NCI-H524 (cell line): ENCODE data around the gene FAM89B.
"Not testable (repeated sequence)": the region's sequence is repeated elsewhere in the genome, so short reads cannot be mapped to it uniquely, and the experiment has no call there.

ENCODE experiments used
- DNase-seq, 2 experiments: peaks; one replicate each; lab custom pipeline; 2025; lab: John Stamatoyannopoulos, UW

Gene FAM89B

DNA sequence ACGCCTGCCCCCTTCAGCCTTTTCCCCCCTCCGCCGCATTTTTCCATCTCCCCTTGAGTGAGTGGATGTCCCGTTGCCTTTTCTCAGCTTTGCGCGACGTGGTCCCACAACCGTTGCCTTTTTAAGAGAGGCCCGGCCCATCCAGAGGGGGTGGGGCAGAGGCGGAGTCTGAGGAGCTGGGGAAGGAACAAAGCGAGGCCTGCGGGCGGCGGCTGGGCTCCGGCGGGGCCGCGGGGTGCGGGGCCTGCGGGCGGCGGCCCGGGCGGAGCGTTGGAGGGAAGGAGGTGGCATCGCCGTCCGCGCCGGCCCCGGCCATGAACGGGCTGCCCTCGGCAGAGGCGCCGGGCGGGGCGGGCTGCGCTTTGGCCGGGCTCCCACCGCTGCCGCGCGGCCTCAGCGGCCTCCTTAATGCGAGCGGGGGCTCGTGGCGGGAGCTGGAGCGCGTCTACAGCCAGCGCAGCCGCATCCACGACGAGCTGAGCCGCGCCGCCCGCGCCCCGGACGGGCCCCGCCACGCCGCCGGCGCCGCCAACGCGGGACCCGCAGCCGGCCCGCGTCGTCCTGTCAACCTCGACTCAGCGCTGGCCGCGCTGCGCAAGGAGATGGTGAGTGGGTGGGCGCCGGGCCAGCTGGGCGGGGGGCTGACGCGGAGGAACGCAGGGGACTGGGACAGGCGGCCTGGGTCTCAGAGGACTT, at the start of gene FAM89B:
FAM89B (plus strand) TSS at position 183 of the 696 bp plus-strand sequence; CDS start at position 315, 132 bp downstream.
- DNase-seq: no peak

DNA sequence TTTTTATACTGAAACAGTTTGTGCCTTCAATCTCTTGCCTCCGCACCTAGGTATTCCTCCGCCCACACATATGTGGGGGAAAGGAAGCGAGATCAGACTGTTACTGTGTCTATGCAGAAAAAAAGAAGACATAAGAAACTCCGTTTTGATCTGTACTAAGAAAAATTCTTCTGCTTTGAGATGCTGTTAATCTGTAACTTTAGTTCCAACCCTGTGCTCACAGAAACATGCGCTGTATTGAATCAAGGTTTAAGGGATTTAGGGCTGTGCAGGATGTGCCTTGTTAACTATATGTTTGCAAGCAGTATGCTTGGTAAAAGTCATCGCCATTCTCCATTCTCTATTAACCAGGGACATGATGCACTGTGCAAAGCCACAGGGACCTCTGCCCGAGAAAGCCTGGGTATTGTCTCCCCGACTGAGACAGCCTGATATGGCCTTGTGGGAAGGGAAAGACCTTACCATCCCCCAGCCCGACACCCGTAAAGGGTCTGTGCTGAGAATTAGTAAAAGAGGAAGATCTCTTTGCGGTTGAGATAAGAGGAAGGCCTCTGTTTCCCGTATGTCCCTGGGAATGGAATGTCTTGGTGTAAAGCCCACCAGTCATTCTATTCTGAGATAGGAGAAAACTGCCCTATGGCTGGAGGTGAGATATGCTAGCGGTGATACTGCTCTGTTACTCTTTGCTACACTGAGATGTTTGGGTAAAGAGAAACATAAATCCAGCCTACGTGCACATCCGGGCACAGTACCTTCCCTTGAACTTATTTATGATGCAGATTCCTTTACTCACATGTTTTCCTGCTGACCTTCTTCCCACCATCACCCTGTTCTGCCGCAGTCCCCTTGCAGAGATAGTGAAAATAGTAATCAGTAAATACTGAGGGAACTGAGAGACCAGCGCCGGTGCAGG, 49.4 kb upstream of the FAM89B start:
- not testable (repeated sequence) for DNase-seq

DNA sequence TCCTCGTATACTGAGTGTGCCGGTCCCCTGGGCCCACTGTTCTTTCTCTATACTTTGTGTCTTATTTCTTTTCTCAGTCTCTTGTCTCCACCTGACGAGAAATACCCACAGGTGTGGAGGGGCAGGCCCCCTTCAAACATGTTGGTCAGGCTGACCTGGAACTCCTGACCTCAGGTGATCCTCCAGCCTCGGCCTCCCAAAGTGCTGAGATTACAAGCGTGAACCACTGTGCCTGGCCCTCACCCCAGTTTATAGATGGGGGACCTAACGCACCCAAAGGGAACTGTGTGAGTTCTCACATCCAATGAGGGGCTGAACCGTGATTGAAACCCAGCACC, 48.7 kb upstream of the FAM89B start:
- DNase-seq: not testable (repeated sequence)

DNA sequence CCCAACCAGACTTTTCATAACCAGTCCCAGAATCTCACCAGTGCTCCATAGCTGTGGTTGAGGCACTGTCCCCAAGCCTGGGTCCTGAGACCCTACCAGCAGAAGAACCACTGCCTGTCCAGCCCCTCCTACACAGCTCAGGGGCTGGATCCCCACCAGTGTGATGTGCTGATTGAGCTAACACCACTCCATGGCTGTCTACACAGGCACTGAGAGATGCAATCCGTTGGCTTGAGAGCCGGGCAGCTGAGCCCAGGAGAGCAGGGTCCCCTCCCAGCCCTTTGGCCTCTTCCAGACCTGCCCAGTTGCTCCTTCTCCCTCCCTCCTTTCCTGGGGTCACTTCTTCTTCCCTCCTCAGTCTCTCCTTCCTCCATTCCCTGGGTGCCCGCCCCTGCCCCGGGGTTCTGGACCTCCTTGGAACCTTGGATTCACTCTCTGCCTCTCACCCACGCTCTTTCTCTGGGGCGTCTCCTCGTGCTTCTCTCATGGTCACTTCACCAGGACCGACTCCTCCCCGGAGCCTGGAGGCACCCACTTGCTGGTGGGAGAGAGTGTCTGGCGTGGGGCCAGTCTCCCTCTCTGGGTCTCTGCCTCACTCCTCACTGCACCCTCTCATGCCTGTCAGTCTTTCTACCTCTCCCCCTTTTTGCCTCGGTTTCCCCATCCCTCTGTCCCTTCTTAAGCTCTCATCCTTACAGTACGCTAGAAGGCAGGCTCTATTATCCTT, 48.2 kb upstream of the FAM89B start:
- DNase-seq: no peak

DNA sequence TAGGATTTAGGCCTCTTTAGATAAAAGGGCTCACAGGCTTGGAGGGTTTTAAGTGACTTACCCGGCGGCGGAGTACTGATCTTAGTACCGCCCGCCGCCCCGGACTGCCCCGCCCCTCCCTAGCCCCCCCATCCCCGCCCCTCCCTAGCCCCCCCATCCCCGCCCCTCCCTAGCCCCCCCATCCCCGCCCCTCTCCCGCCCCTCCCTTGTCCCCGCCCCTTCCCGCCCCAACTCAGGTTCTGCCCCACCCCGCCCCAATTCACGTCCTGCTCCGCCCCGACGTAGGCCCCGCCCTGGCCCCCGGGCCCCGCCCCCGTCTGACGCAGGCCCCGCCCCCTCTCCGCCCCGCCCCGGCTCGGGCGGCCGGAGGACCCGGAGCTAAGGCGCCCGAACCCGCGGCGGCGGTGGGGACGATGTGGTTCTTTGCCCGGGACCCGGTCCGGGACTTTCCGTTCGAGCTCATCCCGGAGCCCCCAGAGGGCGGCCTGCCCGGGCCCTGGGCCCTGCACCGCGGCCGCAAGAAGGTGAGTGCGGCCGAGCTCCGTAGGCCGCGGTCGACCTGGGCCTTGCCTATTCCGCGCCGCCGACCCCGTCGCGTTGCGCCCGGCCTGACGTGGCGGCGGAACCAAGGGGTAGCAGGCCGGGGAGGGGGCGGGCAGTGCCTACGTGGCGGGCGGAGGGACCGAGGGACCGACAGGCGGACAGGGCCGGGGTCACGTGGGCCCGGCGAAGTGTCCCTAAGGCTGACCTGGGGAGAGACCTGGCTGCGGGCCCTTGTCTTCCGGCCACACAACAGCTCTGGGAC, 47.4 kb upstream of the FAM89B start, which contains the start of gene SCYL1:
SCYL1 (plus strand) TSS at position 343 of the 805 bp plus-strand sequence; CDS start at position 414, 71 bp downstream.
- peak in 1 of 2 experiments; percentile 74 for DNase-seq

DNA sequence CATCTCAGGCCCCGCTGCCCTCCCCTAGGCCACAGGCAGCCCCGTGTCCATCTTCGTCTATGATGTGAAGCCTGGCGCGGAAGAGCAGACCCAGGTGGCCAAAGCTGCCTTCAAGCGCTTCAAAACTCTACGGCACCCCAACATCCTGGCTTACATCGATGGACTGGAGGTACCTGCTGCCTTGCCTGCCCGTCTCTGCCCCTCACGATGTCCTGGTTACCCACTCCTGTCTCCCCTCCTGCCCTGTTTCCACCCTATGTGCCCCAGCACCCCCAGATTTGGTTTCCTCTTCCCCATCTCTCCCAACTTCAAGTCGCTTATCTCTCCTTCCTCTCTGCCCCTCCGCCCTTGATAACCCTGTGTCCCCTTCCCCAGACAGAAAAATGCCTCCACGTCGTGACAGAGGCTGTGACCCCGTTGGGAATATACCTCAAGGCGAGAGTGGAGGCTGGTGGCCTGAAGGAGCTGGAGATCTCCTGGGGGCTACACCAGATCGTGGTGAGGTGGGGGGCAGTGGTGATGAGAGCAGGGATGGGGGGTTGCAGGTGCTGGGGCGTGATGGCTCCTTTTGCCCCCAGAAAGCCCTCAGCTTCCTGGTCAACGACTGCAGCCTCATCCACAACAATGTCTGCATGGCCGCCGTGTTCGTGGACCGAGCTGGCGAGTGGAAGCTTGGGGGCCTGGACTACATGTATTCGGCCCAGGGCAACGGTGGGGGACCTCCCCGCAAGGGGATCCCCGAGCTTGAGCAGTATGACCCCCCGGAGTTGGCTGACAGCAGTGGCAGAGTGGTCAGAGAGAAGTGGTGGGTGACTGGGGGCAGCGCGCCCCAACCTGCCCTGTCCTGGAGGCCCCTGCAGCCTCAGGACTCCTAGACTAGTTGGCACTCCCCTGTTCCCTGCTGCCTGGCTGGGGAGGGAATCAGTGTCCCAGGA, 46.5 kb upstream of the FAM89B start:
- DNase-seq: no peak

DNA sequence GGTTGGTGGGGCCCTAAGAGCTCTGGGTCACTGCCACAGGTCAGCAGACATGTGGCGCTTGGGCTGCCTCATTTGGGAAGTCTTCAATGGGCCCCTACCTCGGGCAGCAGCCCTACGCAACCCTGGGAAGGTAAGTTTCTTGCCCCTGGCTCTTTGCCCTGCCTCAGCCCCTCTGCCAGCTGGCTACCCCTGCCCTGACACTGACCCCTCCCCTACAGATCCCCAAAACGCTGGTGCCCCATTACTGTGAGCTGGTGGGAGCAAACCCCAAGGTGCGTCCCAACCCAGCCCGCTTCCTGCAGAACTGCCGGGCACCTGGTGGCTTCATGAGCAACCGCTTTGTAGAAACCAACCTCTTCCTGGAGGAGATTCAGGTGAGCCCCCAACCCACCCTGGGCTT, 45.6 kb upstream of the FAM89B start:
- no peak for DNase-seq

DNA sequence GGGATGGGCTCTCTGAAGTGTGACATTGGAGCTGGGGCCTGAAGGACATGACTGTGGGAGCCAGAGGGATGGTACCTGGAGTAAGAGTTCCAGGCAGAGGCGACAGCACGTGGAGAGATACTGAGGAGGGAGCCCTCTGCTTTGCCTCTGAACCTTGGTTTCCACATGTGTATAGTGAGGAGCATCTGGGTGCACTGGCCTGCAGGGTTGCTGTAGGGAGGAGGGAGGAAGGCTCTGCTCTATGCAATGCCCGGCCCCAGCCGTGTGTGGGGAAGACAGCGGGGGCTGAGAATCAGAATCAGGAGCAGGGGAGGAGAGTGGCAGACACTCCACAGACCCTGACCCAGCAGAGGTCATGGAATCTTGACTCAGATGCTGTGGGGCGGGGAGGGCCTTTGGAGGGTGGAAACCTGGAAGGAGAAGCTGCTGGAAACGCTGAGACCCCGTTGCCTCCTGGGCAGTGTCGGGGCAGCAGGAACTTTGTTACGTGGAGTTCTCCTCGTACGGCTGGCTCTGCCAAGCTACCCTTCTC, 43.5 kb upstream of the FAM89B start:
- no peak for DNase-seq

DNA sequence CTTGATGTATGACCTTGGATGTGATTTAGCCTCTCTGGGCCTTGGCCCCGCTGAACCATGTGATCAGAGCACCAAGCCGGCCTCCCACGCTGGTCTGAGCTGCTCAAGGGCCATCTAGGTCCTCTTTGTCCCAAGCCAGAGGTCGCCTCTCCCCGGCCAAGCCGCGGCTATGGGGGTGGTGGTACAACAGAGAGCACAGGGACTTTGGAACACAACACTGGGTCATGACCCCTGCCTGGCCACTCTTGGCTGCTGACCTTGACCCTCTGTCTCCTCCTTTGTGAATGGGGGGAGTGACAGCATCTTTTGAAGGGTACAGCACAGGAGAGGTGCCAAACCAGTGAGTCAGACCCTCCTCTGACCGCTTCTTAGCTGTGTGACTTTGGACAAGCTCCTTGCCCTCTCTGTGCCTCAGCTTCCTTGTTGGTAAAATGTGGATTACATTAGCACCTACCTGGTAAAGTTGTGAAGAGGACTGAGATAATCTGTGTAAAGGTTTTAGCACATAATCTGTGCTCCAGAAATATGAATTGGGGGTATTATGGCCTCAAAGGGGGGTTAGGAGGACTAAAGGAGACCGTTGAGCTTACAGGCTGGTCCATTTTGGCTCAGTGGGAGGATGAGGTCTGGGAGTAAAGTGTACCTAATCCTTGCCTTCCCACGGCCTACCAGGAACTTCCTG, 42.7 kb upstream of the FAM89B start:
- DNase-seq: no peak

DNA sequence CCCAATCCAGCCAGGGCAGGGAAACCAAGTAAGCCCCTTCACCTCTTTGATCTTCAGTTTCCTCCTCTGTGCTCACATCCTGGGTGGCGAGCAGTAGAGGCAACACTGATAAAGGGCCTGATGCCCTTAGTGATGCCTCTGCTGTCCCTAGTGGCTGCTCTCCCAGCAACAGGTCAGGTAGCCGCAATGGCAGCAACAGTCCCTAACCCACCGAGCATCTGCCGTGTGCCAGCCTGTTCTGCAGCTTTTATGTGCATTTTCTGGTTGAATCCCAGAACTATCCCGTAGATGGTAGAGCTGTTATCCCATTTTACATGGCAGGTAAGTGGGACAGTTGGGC, 42.2 kb upstream of the FAM89B start:
- no peak for DNase-seq

DNA sequence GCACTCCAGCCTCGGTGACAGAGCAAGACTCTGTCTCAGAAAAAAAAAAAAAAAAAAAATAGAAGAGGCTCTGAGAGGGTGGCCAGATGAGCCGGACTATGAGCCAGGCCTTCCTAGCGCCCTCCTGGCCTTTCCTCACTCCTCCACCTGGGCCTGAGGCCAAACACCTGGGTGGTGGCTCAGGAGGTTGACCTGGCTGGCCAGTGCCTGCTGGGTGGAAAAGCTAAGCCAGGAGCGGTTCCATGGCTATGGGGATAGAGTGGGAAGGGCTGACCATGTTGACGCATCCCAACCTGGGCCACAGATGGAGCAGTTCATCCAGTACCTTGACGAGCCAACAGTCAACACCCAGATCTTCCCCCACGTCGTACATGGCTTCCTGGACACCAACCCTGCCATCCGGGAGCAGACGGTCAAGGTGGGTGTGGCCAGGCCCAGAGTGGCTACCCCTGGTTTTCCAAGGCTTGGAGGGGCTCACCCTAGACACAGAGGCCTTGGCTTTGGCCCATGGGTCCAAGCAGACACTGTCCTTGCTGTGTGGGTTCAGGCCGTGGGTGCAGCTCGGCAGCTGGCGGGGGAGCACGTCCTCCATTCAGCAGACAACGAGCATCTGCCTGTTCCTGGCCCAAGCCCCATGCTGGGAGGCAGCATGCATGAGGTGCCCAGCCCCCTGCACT, 39.8 kb upstream of the FAM89B start:
- no peak for DNase-seq

DNA sequence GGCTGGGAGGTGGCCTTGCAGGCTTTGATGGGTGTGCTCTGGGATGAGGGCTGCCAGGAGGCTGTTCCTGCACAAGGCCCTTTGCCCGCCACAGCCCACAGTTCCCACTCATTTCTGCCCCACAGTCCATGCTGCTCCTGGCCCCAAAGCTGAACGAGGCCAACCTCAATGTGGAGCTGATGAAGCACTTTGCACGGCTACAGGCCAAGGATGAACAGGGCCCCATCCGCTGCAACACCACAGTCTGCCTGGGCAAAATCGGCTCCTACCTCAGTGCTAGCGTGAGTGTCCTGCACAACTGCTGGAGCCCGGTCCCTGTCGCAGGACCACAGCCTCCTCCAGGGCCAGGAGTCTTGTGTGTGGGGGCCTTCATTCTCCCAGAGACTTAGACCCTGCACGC, 37.2 kb upstream of the FAM89B start:
- DNase-seq: no peak

DNA sequence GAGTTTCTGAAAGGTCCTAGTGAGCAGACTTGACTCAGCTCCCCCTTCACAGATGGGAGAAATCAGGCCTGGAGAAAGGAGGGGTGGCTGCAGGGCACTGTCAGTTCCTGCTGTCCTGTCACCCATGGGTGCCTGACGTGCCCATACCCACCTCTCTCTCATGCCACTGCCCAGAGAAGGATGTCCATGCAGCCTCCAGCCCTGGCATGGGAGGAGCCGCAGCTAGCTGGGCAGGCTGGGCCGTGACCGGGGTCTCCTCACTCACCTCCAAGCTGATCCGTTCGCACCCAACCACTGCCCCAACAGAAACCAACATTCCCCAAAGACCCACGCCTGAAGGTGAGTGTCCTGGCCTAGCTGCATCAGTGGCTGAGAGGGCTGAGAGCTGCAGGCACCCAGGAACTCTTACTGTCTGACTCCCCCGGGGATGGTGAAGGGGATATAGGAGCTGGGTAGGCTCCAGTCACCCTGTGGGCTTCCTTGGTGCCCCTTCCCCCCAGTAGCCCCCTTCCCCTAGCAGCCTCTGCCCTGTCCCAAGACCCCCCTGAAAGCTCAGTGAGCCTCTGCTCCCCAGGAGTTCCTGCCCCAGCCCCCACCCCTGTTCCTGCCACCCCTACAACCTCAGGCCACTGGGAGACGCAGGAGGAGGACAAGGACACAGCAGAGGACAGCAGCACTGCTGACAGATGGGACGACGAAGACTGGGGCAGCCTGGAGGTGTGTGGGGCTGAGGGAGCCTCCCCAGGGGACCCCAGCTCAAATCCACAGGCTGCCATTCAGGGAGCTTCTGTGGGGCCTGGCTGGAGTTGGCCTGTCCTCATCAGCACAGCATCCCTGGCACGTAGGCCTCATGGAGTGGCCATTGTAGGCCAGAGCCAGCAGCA, 35.7 kb upstream of the FAM89B start:
- peak in 1 of 2 experiments; percentile 19 for DNase-seq

DNA sequence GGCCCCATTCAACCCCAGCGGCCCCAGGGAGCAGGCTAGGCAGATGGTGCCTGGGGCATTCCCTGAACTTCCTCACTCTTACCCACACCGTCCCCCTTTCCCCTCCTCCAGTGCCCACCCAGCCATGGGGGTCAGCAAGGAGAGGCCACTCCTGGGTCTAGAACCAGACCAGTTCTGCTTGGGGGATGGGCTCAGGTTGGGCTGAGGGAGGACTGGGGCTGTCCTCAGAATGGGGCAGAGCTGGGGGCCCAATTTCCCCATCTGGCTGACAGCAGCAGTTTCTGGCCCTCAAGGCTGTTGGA, 35.1 kb upstream of the FAM89B start:
- DNase-seq: no peak

DNA sequence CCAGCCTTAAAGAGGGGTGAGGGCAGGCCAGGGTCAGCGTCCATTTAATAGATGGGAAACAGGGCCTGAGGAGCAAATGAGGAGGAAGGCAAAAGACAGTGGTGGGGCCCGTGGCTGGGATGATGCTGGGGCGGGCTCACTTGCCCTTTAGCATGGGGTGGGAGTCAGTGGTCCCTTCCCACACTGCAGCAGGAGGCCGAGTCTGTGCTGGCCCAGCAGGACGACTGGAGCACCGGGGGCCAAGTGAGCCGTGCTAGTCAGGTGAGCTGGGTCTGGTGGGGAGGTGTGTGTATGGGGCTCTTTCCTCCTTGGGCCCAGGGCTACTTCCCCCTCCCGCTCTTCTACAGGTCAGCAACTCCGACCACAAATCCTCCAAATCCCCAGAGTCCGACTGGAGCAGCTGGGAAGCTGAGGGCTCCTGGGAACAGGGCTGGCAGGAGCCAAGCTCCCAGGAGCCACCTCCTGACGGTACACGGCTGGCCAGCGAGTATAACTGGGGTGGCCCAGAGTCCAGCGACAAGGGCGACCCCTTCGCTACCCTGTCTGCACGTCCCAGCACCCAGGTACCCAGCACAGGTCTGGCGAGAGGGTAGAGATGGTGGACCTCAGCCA, 34.6 kb upstream of the FAM89B start:
- DNase-seq: no peak

DNA sequence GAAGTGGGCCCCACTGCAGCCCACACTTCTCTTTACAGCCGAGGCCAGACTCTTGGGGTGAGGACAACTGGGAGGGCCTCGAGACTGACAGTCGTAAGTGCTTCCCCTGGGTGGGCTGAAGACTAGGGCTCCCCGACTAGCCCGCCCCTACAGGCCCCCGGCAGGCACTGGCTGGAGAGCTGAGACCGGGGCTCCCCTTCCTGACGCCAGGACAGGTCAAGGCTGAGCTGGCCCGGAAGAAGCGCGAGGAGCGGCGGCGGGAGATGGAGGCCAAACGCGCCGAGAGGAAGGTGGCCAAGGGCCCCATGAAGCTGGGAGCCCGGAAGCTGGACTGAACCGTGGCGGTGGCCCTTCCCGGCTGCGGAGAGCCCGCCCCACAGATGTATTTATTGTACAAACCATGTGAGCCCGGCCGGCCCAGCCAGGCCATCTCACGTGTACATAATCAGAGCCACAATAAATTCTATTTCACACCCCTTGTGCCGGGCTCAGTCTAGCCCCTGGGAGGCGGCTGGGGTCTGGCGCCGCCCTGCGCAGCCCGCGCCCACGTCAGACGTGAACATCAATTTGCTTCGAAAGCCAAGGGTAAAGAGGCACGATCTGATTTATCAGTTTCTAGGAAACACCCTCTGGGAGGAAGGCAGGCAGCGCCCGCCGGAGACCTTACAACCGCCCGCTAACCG, 34.0 kb upstream of the FAM89B start:
- DNase-seq: no peak
